ENCODE data around the gene GLIS2.
A peak's percentile ranks its signal among the peaks of the same experiment; 100 is the strongest.

DNA sequence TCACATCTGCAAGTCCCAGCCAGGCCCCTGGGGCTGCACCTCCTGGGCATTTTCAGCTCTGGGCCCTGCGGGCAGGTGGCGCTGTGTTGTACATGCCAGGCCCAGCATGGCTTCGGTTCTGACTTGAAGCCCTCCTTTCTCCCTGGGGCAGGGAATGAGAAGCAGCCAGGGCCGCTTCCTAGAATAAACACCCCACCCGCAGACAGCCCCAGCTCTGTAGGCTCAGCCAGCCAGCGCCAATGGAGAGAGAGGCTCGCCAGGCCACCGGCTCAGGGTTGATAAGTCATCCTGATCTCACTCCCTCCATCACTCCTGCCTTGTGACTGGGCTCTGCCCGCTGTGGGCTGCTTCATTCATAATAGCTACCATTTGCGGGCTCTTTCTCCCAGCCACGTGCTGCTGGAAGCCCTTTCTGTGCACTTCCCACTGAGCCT is 6.0 kb upstream of the GLIS2 start:
- TF ChIP-seq, protein P1, sequence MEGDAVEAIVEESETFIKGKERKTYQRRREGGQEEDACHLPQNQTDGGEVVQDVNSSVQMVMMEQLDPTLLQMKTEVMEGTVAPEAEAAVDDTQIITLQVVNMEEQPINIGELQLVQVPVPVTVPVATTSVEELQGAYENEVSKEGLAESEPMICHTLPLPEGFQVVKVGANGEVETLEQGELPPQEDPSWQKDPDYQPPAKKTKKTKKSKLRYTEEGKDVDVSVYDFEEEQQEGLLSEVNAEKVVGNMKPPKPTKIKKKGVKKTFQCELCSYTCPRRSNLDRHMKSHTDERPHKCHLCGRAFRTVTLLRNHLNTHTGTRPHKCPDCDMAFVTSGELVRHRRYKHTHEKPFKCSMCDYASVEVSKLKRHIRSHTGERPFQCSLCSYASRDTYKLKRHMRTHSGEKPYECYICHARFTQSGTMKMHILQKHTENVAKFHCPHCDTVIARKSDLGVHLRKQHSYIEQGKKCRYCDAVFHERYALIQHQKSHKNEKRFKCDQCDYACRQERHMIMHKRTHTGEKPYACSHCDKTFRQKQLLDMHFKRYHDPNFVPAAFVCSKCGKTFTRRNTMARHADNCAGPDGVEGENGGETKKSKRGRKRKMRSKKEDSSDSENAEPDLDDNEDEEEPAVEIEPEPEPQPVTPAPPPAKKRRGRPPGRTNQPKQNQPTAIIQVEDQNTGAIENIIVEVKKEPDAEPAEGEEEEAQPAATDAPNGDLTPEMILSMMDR (IDR thresholded peaks at IDR 0.05 in 2 of 3, conservative IDR thresholded peaks at IDR 0.05 in 1 of 3; ENCODE audit: borderline replicate concordance in 1 of 3, insufficient read depth in 1 of 3, low read depth in 2 of 3, low read length in 2 of 3): peak in 2 of 3 experiments; percentile 87 to 90; a peak in 4 of 6 replicates
- TF ChIP-seq POLR2A (IDR thresholded peaks at IDR 0.05; ENCODE audit: borderline replicate concordance, extremely low read depth, insufficient read depth, insufficient read length) (no peak), EZH2phosphoT487 (IDR thresholded peaks at IDR 0.05; ENCODE audit: borderline replicate concordance) (no peak), YY1 (IDR thresholded peaks at IDR 0.05; ENCODE audit: extremely low read depth, insufficient replicate concordance, low read depth, low read length) (peak; percentile 48), ZNF274 (IDR thresholded peaks at IDR 0.05; ENCODE audit: low read depth, low read length) (no peak), EZH2 (IDR thresholded peaks at IDR 0.05) (no peak), SRF (IDR thresholded peaks at IDR 0.05; ENCODE audit: low read depth) (no peak), POLR2AphosphoS5 (IDR thresholded peaks at IDR 0.05; ENCODE audit: low read depth, low read length) (no peak), RAD21 (IDR thresholded peaks at IDR 0.05; ENCODE audit: low read depth) (no peak), SP1 (IDR thresholded peaks at IDR 0.05; ENCODE audit: low read depth) (no peak)
- TF ChIP-seq, protein P2, sequence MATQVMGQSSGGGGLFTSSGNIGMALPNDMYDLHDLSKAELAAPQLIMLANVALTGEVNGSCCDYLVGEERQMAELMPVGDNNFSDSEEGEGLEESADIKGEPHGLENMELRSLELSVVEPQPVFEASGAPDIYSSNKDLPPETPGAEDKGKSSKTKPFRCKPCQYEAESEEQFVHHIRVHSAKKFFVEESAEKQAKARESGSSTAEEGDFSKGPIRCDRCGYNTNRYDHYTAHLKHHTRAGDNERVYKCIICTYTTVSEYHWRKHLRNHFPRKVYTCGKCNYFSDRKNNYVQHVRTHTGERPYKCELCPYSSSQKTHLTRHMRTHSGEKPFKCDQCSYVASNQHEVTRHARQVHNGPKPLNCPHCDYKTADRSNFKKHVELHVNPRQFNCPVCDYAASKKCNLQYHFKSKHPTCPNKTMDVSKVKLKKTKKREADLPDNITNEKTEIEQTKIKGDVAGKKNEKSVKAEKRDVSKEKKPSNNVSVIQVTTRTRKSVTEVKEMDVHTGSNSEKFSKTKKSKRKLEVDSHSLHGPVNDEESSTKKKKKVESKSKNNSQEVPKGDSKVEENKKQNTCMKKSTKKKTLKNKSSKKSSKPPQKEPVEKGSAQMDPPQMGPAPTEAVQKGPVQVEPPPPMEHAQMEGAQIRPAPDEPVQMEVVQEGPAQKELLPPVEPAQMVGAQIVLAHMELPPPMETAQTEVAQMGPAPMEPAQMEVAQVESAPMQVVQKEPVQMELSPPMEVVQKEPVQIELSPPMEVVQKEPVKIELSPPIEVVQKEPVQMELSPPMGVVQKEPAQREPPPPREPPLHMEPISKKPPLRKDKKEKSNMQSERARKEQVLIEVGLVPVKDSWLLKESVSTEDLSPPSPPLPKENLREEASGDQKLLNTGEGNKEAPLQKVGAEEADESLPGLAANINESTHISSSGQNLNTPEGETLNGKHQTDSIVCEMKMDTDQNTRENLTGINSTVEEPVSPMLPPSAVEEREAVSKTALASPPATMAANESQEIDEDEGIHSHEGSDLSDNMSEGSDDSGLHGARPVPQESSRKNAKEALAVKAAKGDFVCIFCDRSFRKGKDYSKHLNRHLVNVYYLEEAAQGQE (IDR thresholded peaks at IDR 0.05; ENCODE audit: low read depth): no peak
- TF ChIP-seq, protein P3, sequence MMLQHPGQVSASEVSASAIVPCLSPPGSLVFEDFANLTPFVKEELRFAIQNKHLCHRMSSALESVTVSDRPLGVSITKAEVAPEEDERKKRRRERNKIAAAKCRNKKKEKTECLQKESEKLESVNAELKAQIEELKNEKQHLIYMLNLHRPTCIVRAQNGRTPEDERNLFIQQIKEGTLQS (IDR thresholded peaks at IDR 0.05): no peak
- TF ChIP-seq, protein P4, sequence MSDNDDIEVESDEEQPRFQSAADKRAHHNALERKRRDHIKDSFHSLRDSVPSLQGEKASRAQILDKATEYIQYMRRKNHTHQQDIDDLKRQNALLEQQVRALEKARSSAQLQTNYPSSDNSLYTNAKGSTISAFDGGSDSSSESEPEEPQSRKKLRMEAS (IDR thresholded peaks at IDR 0.05): no peak
- TF ChIP-seq, protein P5, sequence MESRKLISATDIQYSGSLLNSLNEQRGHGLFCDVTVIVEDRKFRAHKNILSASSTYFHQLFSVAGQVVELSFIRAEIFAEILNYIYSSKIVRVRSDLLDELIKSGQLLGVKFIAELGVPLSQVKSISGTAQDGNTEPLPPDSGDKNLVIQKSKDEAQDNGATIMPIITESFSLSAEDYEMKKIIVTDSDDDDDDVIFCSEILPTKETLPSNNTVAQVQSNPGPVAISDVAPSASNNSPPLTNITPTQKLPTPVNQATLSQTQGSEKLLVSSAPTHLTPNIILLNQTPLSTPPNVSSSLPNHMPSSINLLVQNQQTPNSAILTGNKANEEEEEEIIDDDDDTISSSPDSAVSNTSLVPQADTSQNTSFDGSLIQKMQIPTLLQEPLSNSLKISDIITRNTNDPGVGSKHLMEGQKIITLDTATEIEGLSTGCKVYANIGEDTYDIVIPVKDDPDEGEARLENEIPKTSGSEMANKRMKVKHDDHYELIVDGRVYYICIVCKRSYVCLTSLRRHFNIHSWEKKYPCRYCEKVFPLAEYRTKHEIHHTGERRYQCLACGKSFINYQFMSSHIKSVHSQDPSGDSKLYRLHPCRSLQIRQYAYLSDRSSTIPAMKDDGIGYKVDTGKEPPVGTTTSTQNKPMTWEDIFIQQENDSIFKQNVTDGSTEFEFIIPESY (IDR thresholded peaks at IDR 0.05; ENCODE audit: extremely low read depth, insufficient replicate concordance, low read length): no peak
